ENCODE results near the gene ANKHD1. TPM values are rescaled to one million over a fixed set of nuclear protein-coding genes. Genes with fewer than 3 reads are reported as not detected.

Gene ANKHD1
- polyA plus RNA-seq, 3 donors: 112 to 139 (median 120) TPM

GRCh38 chr5:140488914-140489313 lies 87.3 kb downstream of the ANKHD1 start:
- no peak for DNase-seq (ENCODE audit: extremely low read depth in 1 of 11, low read depth in 9 of 11, low spot score in 4 of 11)

- peak in 1 of 11 donors; percentile 2 for DNase-seq (ENCODE audit: extremely low read depth in 1 of 11, low read depth in 9 of 11, low spot score in 4 of 11)
Observed at GRCh38 chr5:140497897-140498296, 96.3 kb downstream of the ANKHD1 start.

- no peak for DNase-seq (ENCODE audit: extremely low read depth in 1 of 11, low read depth in 9 of 11, low spot score in 4 of 11)
Observed at GRCh38 chr5:140498591-140498990, 97.0 kb downstream of the ANKHD1 start.

GRCh38 chr5:140502834-140503233 lies 101.2 kb downstream of the ANKHD1 start:
- no peak for DNase-seq (ENCODE audit: extremely low read depth in 1 of 11, low read depth in 9 of 11, low spot score in 4 of 11)

GRCh38 chr5:140509898-140510297 lies 108.3 kb downstream of the ANKHD1 start:
- DNase-seq (ENCODE audit: extremely low read depth in 1 of 11, low read depth in 9 of 11, low spot score in 4 of 11): no peak

DNA sequence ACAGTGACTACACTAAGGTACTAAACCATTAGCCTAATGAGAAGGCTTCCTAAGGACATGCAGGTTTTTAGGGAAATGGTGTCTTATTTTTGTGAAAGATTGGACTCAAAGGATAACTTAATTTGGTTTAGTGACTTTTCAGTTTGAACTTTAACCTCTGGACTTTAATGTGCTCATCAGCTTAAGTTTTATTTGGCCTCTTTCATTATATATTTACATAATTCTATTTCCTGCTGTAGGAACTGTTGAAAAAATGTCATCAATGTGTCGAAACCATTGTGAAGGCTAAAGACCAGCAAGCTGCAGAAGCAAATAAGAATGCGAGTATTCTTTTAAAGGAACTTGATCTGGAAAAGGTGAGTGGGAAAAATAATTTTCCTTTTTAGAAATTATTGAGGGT lies 111.5 kb downstream of the ANKHD1 start:
- no peak for DNase-seq (ENCODE audit: extremely low read depth in 1 of 11, low read depth in 9 of 11, low spot score in 4 of 11)

DNA sequence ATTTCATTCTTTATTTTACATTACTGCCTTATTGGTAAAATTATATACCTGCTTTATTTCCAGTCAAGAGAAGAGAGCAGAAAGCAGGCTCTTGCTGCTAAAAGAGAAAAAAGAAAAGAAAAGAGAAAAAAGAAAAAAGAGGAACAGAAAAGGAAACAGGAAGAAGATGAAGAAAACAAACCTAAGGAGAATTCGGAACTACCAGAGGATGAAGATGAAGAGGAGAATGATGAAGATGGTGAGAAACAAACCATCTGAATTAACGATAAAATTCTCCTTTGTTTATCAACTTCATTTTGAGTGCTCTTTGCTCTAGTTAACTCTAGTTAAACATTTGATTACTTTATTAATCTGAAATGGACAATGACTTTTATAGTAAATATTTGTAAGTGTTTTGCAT lies 122.4 kb downstream of the ANKHD1 start:
- DNase-seq (ENCODE audit: extremely low read depth in 1 of 11, low read depth in 9 of 11, low spot score in 4 of 11): no peak

DNA sequence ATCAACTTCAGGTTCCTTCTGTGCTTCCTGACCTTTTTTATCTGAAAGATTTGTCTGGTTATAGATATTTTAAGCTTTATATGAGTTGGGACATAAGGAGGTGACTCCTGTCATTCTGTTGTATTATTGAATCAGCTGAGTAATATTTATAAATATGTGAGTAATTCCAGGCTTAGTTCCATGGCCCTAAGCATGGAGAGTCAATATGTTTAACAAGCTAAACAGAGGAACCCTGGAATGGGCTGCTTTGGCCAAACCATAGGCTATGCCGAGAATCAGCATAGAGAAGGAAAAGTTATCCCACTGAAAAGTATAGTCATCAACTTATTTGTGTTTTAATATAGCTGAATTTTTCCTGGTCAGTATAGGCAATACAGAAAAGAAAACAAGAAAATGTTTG lies 138.6 kb downstream of the ANKHD1 start:
- DNase-seq (ENCODE audit: extremely low read depth in 1 of 11, low read depth in 9 of 11, low spot score in 4 of 11): no peak

DNA sequence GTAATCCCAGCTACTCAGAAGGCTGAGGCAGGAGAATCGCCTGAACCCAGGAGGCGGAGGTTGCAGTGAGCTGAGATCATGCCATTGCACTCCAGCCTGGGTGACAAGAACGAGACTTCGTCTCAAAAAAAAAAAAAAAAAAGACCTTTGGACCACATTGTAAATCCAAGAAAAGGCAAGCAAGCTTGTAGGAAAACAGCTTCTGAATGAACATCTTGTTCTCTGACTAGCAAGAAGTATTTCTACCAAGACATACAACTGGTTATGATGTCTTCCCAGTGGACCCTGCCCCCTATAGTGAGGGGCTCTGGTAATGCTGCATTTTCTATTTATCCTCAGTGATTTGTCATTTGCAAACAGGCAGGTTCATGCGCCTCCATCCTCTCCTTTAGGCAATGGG lies 141.3 kb downstream of the ANKHD1 start:
- DNase-seq (ENCODE audit: extremely low read depth in 1 of 11, low read depth in 9 of 11, low spot score in 4 of 11): no peak

GRCh38 chr5:140544986-140545385 lies 143.4 kb downstream of the ANKHD1 start:
- DNase-seq (ENCODE audit: extremely low read depth in 1 of 11, low read depth in 9 of 11, low spot score in 4 of 11): no peak

GRCh38 chr5:140545606-140546005 lies 144.0 kb downstream of the ANKHD1 start:
- no peak for DNase-seq (ENCODE audit: extremely low read depth in 1 of 11, low read depth in 9 of 11, low spot score in 4 of 11)

DNA sequence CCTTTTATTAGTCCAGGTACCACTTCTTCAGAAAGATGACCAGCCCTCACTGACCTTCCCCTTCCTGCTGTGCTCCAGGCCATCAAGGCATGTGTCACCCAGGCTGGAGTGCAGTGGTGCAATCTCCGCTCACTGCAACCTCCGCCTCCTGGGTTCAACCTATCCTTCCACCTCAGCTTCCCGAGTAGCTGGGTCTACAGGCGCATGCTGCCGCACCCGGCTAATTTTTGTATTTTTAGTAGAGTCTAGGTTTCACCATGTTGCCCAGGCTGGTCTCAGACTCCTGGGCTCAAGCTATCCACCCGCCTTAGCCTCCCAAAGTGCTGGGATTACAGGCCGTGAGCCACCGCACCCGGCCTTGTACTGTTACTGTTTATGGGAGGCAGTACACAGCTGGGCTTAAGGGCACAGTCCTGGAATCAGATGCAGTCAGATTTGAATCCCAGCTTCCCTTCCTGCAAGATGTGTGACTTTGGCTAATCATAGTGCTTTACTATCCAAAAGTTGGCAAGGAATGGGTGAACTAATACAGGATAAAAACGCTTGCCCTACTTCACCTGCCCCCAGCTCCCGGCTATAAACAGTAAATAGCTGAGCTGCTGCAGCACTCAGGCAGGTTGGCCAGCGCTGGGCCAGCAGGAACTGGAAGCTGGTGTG lies 145.3 kb downstream of the ANKHD1 start:
- DNase-seq (ENCODE audit: extremely low read depth in 1 of 11, low read depth in 9 of 11, low spot score in 4 of 11): no peak

DNA sequence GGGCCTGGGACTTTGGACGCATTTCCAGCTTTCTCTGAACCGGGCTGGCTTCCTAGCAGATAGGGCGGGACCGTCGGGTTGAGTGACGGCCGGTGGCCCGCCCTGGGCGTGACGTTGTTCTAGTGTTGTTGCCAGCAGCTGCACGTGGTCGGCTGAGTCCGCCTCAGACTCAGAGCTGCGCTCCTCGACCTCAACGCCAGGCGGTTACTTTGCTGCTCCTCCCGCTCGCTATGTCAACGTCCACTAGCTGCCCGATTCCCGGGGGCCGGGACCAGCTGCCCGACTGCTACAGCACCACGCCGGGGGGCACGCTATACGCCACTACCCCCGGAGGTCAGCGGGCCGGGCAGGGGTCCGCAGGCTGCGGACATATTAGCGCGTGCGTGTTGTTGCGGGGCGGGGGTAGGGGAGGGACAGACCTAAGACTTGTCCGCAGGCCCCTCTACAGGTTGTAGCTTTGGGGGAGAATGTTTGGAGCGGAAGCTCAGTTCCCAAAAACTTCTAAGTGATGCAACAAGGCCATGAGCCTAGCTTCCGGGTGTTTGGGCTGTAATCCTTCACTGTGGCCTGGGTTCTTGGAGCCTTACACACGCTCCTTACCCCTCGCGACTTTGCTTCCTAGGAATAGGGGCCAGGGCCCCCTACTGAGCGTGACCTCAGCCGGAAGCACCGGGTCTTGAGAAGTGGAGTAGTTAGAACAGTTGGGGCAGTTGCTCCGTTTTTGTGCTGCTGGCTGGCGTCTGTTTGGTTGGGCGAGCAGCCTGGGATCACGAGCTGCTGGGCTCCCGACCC lies 146.1 kb downstream of the ANKHD1 start, which contains the start of gene EIF4EBP3:
TSS of gene EIF4EBP3 (plus strand) at position 155 of the 792 bp plus-strand sequence. CDS start at position 231, 76 bp downstream.
- DNase-seq (ENCODE audit: extremely low read depth in 1 of 11, low read depth in 9 of 11, low spot score in 4 of 11): peak; percentile 89 to 96 (median 91)

- no peak for DNase-seq (ENCODE audit: extremely low read depth in 1 of 11, low read depth in 9 of 11, low spot score in 4 of 11)
Observed at GRCh38 chr5:140548300-140548688, 146.7 kb downstream of the ANKHD1 start.

- DNase-seq (ENCODE audit: extremely low read depth in 1 of 11, low read depth in 9 of 11, low spot score in 4 of 11): no peak
Observed at GRCh38 chr5:140548791-140549190, 147.2 kb downstream of the ANKHD1 start.

DNA sequence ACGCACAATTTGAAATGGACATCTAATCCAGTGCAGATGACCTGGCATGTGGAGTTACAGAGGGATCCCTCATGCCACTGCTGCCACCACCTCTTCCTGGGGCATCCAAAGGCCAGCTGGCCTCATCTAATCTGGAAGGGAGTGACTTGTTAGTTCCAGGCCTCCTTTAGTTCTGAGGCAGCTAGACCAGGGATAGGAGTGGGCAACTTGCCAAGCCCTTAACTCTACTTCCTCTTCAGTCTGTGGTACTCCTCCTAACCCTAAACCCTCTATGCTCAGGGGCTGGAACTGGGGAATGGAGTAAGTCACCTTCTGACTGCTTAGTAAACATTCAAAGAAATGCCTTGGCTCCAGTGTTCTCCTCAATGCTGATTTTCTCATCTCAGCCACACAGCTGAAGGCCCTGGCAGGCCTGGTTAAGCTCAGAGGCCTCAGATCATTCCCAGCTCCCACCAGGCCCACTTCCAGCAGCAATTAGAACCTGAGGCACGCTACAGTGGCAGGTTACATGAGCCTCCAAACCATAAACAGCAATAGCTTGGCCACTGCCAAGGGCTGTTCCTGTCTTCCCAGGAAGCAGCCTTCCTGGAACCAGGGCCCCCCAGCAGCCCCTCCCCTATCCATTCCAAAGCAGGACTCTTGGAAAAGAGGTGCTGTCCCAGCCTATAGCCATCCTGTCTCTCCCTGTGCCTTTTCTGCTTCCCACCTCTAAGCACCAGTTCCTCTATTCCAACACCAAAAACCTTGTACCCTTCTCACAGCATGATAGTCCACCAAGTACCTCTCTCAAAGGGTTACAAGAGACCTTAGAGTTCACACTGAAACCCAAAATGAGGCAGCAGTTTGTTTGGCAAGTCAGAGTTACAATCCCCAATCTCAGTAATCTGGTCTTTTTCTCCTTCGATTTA lies 147.9 kb downstream of the ANKHD1 start:
- no peak for DNase-seq (ENCODE audit: extremely low read depth in 1 of 11, low read depth in 9 of 11, low spot score in 4 of 11)

GRCh38 chr5:140550147-140551079 lies 148.8 kb downstream of the ANKHD1 start:
- DNase-seq (ENCODE audit: extremely low read depth in 1 of 11, low read depth in 9 of 11, low spot score in 4 of 11): no peak

DNA sequence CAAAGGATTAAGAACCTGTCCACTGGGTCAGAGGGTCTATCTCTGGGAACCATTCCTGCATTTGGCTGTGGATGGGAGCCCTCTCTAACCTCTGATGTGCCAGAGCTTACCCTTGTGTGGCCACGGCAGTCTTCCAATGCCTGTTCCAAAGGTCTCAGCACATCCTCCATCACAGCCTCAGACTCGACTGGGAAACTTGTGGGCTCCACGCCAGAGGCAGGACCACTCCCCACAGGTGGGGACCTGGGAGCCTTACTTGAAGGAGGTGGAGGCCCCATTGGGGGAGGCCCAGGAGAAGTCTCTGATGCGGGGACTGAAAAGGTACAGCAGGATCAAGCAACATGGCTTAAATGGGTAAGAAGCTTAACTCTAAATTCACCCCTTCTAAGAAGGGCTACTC lies 150.2 kb downstream of the ANKHD1 start:
- no peak for DNase-seq (ENCODE audit: extremely low read depth in 1 of 11, low read depth in 9 of 11, low spot score in 4 of 11)

DNA sequence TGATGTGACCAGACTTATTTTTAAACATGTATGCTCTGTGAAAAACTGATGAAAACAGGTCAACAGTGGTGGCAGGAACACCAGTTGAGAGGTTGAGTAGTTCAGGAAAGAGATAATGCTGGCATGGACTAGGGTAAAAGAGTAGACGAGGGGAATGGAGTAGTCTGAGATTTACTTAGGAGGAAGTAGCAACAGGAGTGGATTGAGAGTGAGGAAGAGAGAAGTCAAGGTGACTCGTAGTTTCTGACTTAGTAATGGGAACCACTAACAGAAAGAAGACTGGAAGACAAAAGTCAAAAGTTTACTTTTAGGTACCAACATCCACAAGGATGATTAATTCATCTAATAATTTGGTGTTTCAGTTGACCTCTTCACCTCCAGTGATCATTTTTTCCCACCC lies 152.0 kb downstream of the ANKHD1 start:
- no peak for DNase-seq (ENCODE audit: extremely low read depth in 1 of 11, low read depth in 9 of 11, low spot score in 4 of 11)
